Lower leg skin (tissue), 3 donors: ENCODE measurements around the gene LOXHD1.

Experiments used
- CTCF ChIP-seq, 3 donors: fragments of 450-650 bp; IDR thresholded peaks; one replicate each; pipeline ENCODE4 v1.5.1; 2016; ENCODE audit warnings: antibody characterized with exemption in 3 of 3, mild to moderate bottlenecking in 3 of 3, moderate library complexity in 2 of 3
- POLR2A ChIP-seq, 2 donors: fragments of 450-650 bp; IDR thresholded peaks; one replicate each; pipeline ENCODE4 v1.6.1; 2016 to 2017; ENCODE audit warnings: antibody characterized with exemption in 2 of 2, mild to moderate bottlenecking in 1 of 2, moderate library complexity in 1 of 2

- TF ChIP-seq CTCF (IDR thresholded peaks at IDR 0.05), result no peak
- no peak for TF ChIP-seq POLR2A (IDR thresholded peaks at IDR 0.05)
Observed at GRCh38 chr18:46468426-46469180, 188.4 kb downstream of the LOXHD1 start.
